Measurements from ENCODE around the gene TMEM60. TPM values are rescaled to one million over a fixed set of nuclear protein-coding genes. Genes with fewer than 3 reads are reported as not detected.

TMEM60 gene
- polyA plus RNA-seq, 1 donor from 2014 or later: 29.3 TPM

DNA sequence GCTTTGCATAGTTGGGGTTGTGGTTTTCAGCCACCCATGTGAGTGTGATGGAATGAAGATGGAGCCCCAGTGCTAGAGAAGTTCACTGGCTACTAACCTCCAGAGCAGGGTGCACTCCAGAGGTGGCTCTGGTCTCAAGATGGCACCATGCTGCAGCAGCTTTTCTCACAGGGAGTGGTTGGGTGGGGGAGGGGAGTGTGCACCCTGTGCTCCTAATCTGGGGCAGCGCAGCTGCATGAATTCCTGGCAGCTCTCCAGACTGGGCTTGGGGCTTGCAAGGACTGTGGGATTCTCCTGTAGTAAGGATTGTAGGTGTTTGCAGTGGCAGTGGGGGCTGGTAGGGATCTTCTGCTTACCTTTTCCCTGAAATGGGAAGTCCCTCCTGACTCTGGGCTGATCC, 24.0 kb upstream of the TMEM60 start:
- Histone ChIP-seq H3K79me2 (replicated peaks; ENCODE audit: insufficient read depth, low read length) (peaks cover 4% of the 10 kb centered on the region), H2AFZ (ENCODE audit: low read depth, low read length) (no peak overlapping the region), H3K9me2 (ENCODE audit: insufficient read depth, low read length) (no peaks in the 10 kb centered on the region), H3K36me3 (ENCODE audit: insufficient read depth, low read length) (no peaks in the 10 kb centered on the region), H3K9ac (ENCODE audit: low read length) (no peak overlapping the region), H3K27ac (ENCODE audit: low read length) (no peak overlapping the region), H4K20me1 (ENCODE audit: insufficient read depth) (no peaks in the 10 kb centered on the region), H3K4me3 (ENCODE audit: low read length) (no peak overlapping the region), H3K9me3 (ENCODE audit: low read length) (peaks cover 3% of the 10 kb centered on the region), H3K27me3 (ENCODE audit: insufficient read depth, low read depth, low read length) (no peaks in the 10 kb centered on the region), H3F3A (ENCODE audit: insufficient read depth, low read length, poor library complexity, severe bottlenecking) (no peaks in the 10 kb centered on the region), H3K4me2 (ENCODE audit: low read length) (no peak overlapping the region)
- no peak for TF ChIP-seq SMC3 (conservative IDR thresholded peaks at IDR 0.05; ENCODE audit: poor library complexity)

GRCh38 chr7:77820967-77821366, 22.7 kb upstream of the TMEM60 start:
- H3K27ac ChIP-seq (ENCODE audit: low read length): no peak overlapping the region
- no peak overlapping the region for H3K4me2 ChIP-seq (ENCODE audit: low read length)
- no peaks in the 10 kb centered on the region for H4K20me1 ChIP-seq (ENCODE audit: insufficient read depth)
- peaks cover 3% of the 10 kb centered on the region for H3K9me3 ChIP-seq (ENCODE audit: low read length)
- no peaks in the 10 kb centered on the region for H3K36me3 ChIP-seq (ENCODE audit: insufficient read depth, low read length)
- no peaks in the 10 kb centered on the region for H3K27me3 ChIP-seq (ENCODE audit: insufficient read depth, low read depth, low read length)
- H3K9ac ChIP-seq (ENCODE audit: low read length): no peak overlapping the region
- H2AFZ ChIP-seq (ENCODE audit: low read depth, low read length): no peak overlapping the region
- no peaks in the 10 kb centered on the region for H3F3A ChIP-seq (ENCODE audit: insufficient read depth, low read length, poor library complexity, severe bottlenecking)
- H3K79me2 ChIP-seq (replicated peaks; ENCODE audit: insufficient read depth, low read length): peaks cover 4% of the 10 kb centered on the region
- no peaks in the 10 kb centered on the region for H3K9me2 ChIP-seq (ENCODE audit: insufficient read depth, low read length)
- H3K4me3 ChIP-seq (ENCODE audit: low read length): no peak overlapping the region
- TF ChIP-seq TAF1 (IDR thresholded peaks at IDR 0.05; ENCODE audit: low read depth): no peak
- TF ChIP-seq SMC3 (conservative IDR thresholded peaks at IDR 0.05; ENCODE audit: poor library complexity): no peak
- no peak for TF ChIP-seq POLR2AphosphoS5 (IDR thresholded peaks at IDR 0.05)
- TF ChIP-seq MXI1 (conservative IDR thresholded peaks at IDR 0.05; ENCODE audit: poor library complexity, severe bottlenecking): no peak
- no peak for TF ChIP-seq REST (IDR thresholded peaks at IDR 0.05; ENCODE audit: borderline replicate concordance)
- TF ChIP-seq RAD21 (conservative IDR thresholded peaks at IDR 0.05): no peak
- TF ChIP-seq EZH2 (IDR thresholded peaks at IDR 0.05; ENCODE audit: borderline replicate concordance, insufficient read depth, low read length, poor library complexity, severe bottlenecking): no peak
- TF ChIP-seq, protein P1, sequence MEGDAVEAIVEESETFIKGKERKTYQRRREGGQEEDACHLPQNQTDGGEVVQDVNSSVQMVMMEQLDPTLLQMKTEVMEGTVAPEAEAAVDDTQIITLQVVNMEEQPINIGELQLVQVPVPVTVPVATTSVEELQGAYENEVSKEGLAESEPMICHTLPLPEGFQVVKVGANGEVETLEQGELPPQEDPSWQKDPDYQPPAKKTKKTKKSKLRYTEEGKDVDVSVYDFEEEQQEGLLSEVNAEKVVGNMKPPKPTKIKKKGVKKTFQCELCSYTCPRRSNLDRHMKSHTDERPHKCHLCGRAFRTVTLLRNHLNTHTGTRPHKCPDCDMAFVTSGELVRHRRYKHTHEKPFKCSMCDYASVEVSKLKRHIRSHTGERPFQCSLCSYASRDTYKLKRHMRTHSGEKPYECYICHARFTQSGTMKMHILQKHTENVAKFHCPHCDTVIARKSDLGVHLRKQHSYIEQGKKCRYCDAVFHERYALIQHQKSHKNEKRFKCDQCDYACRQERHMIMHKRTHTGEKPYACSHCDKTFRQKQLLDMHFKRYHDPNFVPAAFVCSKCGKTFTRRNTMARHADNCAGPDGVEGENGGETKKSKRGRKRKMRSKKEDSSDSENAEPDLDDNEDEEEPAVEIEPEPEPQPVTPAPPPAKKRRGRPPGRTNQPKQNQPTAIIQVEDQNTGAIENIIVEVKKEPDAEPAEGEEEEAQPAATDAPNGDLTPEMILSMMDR (IDR thresholded peaks at IDR 0.05; ENCODE audit: poor library complexity, severe bottlenecking): no peak
- no peak for TF ChIP-seq EP300 (conservative IDR thresholded peaks at IDR 0.05; ENCODE audit: poor library complexity, severe bottlenecking)

DNA sequence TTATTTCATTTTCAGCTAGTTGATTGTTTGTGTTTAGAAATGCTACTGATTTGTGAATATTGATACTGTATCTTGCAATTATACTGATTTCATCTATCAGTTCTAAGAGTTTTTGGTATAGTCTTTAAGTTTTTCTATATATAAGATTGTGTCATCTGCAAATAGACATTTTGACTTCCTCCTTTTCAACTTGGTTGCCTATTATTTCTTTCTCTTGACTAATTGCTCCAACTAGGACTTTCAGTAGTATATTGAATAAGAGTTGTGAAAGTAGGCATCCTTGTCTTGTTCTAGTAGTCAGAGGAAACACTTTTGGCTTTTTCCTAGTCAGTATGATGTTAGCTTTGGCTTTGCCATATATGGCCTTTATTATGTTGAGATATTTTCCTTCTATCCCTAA, 20.8 kb upstream of the TMEM60 start:
- H3K9me3 ChIP-seq (ENCODE audit: low read length): peaks cover 3% of the 10 kb centered on the region
- peaks cover 10% of the 10 kb centered on the region for H3K79me2 ChIP-seq (replicated peaks; ENCODE audit: insufficient read depth, low read length)
- no peaks in the 10 kb centered on the region for H3F3A ChIP-seq (ENCODE audit: insufficient read depth, low read length, poor library complexity, severe bottlenecking)
- no peaks in the 10 kb centered on the region for H4K20me1 ChIP-seq (ENCODE audit: insufficient read depth)
- TF ChIP-seq, protein P1 (IDR thresholded peaks at IDR 0.05; ENCODE audit: poor library complexity, severe bottlenecking): no peak
- TF ChIP-seq EZH2 (IDR thresholded peaks at IDR 0.05; ENCODE audit: borderline replicate concordance, insufficient read depth, low read length, poor library complexity, severe bottlenecking): no peak
- no peak for TF ChIP-seq POLR2AphosphoS5 (IDR thresholded peaks at IDR 0.05)
- TF ChIP-seq TAF1 (IDR thresholded peaks at IDR 0.05; ENCODE audit: low read depth): no peak
- no peak for TF ChIP-seq REST (IDR thresholded peaks at IDR 0.05; ENCODE audit: borderline replicate concordance)
- no peak for TF ChIP-seq EP300 (conservative IDR thresholded peaks at IDR 0.05; ENCODE audit: poor library complexity, severe bottlenecking)
- no peak for TF ChIP-seq RAD21 (conservative IDR thresholded peaks at IDR 0.05)
- no peak overlapping the region for H3K9ac ChIP-seq (ENCODE audit: low read length)
- no peaks in the 10 kb centered on the region for H3K9me2 ChIP-seq (ENCODE audit: insufficient read depth, low read length)
- no peak overlapping the region for H3K4me3 ChIP-seq (ENCODE audit: low read length)
- no peak overlapping the region for H2AFZ ChIP-seq (ENCODE audit: low read depth, low read length)
- no peak overlapping the region for H3K27ac ChIP-seq (ENCODE audit: low read length)
- H3K27me3 ChIP-seq (ENCODE audit: insufficient read depth, low read depth, low read length): no peaks in the 10 kb centered on the region
- H3K4me2 ChIP-seq (ENCODE audit: low read length): no peak overlapping the region
- no peaks in the 10 kb centered on the region for H3K36me3 ChIP-seq (ENCODE audit: insufficient read depth, low read length)
